ENCODE data around the gene AHNAK.

DNA sequence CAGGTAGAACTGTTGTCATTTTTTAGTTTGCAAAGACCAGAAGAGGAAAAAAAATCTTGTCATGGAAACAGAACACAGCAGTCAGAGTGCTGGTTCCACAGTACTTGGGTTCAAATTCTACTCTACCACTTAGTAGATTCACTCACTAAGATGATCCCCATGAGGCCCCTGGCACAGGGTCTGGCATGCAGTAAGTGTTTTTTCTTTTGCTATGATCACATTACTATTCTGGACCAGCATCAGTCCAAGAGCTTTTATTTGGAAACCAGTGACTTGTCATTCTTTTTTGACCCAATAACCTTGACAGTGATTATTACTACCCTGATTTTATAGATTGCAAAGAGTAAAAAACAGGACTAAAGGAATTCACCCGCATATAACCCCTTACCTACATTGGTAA, 23.0 kb upstream of the AHNAK start:
- TF ChIP-seq PATZ1 (CRISPR knock-in tag; IDR thresholded peaks at IDR 0.05; ENCODE audit: borderline replicate concordance) (no peak), ZNF70 (CRISPR knock-in tag; IDR thresholded peaks at IDR 0.05) (no peak), ZFP30 (CRISPR knock-in tag; IDR thresholded peaks at IDR 0.05) (no peak), CSDC2 (CRISPR knock-in tag; IDR thresholded peaks at IDR 0.05) (no peak), ZNF8 (CRISPR knock-in tag; IDR thresholded peaks at IDR 0.05) (no peak), ZFP3 (CRISPR knock-in tag; IDR thresholded peaks at IDR 0.05) (no peak)

Measured in SK-N-SH treated with all-trans-retinoic acid at 6 μM for 48 hours (cell line).